HG03460 (cell line): ENCODE measurements around the gene TRIP6.
"Not testable (repeated sequence)": the region's sequence is repeated elsewhere in the genome, so short reads cannot be mapped to it uniquely, and the experiment has no call there.

ENCODE experiments used
- ATAC-seq: cut with Tn5 transposase; IDR thresholded peaks from one replicate; pipeline ENCODE4 v1.9.1; 2021; ENCODE audit not compliant: unreplicated experiment

TRIP6 gene

DNA sequence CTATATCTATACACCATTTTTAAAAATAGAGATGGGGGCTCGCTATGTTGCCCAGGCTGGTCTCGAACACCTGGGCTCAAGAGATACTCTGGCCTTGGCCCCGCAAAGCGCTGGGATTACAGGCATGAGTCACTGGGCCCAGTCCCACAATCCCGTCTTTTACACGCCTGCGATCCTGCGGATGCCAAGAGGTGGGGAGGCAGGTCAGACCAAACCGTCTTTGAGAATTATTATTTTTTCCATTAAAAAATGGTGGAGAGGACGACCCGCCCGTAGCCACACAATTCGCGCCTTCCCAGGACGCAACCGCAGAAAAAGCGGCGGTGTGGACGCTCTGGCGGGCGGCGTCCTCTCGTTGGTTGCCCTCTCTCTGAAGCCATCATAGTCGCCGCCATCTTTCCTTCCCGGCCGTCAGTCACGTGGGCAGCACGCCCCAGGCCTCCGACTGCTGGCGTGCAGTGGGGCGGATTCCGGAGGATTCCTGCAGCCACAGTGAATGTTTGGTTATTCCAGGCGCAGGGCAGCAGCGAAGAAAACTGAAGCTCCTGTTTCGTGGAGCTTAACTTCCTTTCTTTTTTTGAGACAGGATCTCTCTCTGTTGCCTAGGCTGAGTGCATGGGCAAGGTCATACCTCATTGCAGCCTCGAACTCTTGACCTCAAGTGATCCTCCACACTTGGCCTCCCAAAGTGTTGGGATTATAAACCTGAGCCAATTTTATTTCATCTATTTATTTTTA, 29.9 kb upstream of the TRIP6 start:
- peak; percentile 86 for ATAC-seq

DNA sequence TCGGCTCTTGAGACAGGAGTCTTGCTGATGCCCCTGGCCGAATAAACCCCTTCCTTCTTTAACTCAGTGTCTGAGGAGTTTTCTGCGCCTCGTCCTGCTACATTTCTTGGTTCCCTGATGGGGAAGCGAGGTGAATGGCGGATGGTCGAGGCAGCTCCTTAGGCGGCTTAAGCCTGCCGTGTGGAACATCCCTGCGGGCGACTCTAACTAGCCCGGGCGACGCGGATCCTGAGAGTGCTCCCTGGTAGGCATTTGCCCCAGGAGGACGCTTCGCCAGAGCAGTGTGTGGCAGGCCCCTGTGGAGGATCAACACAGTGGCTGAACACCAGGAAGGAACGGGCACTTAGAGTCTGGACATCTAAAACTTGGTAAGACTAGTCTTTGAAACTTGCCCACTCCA, 27.8 kb upstream of the TRIP6 start:
- no peak for ATAC-seq

DNA sequence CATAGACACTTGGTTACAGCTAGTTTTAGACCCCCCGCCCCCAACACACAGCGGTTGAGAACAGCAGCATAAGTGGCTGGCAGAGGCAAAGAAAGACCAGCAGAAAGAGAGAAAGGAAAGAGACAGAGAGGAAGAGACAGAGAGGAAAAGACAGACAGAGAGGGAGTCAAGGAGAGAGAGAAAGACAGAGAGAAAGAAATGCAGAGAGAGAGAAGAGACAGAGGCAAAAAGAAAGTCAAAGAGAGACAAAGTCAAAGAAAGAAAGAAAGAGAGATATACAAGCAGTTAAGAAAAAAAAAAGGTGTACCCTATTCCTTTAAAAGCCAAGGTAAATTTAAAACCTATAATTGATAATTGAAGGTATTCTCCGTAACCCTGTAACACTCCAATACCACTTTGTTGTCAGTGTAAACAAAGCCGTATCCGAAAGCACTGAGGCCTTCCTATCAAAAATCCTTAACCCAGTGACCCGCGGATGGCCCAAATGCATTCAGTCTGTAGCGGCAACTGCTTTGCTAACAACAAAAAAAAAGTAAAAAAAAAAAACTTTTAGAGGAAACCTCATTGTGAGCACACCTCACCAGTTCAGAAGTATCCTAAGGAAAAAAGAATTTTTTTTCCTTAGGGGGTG, 26.6 kb upstream of the TRIP6 start:
- no peak for ATAC-seq

DNA sequence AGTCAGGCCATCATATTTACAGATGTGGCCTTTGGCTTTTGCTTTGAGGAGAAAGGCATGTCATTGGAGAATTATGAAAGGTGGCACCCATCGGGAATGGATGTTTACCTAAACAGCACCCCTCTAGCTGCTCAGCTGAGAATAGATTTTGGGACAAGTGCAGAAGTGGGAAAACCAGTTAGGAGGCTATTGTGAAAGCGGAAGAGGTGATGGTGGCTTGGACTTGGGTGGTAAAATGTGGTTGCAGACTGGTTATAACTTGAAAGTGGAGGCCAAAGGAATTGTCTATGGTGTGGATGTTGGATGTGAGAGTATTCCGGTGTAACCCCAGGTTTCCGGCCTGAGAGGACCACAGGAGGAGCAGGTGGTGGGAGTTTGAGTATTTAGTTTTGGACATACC, 19.8 kb upstream of the TRIP6 start:
- ATAC-seq: no peak

DNA sequence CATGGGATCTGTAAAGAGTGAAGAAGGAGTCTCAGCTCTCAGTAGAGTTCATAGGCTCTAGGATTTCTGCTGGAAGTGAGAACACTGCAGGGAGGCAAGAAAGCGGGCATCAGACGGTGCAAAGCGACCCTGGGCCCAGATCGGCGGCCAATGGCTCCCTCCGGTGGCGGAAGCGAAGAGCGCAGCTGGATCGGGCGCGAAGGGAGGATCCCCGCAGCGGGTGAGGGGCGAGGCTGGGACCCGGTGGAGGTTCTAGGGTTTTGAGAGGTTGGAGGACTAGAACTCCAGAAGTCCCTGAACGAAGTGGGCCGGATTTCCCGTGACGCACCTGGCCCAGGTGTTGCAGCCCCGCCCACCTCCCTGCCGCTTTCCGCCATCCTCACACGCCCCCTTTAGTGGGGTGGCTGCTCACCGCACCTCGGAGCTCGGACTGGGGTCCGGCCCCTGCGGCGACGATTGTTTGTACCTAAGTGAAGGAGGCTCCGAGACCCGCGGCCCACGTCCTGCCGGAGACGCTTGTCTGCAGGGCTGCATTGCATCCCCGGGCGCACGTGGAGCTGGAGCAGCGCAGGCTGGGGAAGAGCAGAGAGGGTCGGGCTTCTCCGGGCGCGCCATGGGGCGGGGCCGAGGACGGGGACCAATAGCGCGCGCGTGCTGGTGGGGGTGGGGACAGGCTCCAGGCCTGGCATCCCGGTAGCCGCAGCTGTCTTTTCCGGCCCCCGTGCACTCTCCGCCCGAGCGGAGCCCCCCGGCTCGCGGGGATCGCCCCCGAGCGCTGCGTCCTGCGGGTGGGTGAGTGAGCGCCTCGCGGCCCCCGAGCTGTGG, 14.9 kb upstream of the TRIP6 start, which contains the start of gene SLC12A9:
Gene SLC12A9, plus strand, starts transcription at position 666 of the 825 bp plus-strand sequence. CDS start 1,485 bp downstream, outside the sequence.
- ATAC-seq: peak; percentile 86

DNA sequence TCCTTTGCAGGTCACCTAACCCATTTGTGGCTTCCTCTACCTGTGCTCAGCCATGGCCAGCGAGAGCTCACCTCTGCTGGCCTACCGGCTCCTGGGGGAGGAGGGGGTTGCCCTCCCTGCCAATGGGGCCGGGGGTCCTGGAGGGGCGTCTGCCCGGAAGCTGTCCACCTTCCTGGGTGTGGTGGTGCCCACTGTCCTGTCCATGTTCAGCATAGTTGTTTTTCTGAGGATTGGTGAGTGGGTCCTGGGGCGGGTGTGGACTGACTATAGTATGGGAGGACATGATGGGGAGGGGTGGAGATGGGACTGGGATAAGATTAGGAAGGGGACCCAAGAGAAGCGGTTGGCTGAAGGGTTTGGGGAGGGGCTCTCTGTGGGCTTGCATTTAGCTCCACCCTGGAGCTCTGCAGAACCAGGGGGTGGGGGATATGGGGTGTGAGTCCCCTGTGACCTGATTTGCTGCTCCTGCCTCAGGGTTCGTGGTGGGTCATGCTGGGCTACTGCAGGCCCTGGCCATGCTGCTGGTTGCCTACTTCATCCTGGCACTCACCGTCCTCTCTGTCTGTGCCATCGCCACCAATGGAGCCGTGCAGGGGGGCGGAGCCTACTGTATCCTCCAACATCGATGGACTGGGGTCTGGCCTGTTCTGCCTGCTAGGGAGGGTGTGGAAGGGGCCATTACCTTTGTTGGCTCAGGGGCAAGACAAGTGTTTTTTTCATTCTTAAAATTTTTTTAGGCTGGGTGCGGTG, 12.9 kb upstream of the TRIP6 start:
- no peak for ATAC-seq

DNA sequence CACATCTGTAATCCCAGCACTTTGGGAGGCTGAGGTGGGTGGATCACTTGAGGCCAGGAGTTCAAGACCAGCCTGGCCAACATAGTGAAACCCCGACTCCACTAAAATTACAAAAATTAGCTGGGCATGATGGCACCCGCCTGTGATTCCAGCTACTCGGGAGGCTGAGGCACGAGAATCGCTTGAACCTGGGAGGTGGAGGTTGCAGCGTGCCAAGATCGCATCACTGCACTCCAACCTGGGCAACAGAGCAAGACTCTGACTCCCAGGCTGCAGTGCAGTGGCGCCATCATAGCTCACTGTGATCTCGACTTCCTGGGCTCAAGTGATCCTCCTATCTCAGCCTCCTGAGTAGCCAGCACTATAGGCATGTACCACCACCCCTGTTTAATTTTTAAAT, 12.3 kb upstream of the TRIP6 start:
- not testable (repeated sequence) for ATAC-seq

DNA sequence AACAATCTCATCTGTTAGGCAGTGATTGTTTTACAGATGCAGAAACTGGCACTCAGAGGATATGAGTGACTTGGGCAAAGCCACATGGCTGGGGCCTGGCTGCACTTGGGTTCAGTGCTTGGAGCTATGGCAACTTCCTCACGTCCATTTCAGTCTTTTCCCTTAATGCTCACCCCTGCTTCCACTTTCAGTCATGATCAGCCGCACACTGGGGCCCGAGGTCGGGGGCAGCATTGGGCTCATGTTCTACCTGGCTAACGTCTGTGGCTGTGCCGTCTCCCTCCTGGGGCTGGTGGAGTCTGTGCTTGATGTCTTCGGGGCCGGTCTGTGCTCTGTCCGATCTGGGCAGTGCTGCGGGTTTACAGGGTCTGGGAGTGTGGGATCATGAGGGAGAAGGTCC, 11.7 kb upstream of the TRIP6 start:
- no peak for ATAC-seq

DNA sequence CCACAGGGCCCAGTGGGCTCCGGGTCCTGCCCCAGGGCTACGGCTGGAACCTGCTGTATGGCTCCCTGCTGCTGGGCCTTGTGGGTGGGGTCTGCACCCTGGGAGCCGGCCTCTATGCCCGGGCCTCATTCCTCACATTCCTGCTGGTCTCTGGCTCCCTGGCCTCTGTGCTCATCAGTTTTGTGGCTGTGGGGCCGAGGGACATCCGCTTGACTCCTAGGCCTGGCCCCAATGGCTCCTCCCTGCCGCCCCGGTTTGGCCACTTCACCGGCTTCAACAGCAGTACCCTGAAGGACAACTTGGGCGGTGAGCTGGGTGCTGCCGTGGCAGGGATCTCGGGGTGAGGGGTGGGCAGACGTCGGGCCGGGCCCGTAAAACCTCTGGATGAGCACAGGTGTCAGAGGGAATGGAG, 10.3 kb upstream of the TRIP6 start:
- ATAC-seq: no peak

DNA sequence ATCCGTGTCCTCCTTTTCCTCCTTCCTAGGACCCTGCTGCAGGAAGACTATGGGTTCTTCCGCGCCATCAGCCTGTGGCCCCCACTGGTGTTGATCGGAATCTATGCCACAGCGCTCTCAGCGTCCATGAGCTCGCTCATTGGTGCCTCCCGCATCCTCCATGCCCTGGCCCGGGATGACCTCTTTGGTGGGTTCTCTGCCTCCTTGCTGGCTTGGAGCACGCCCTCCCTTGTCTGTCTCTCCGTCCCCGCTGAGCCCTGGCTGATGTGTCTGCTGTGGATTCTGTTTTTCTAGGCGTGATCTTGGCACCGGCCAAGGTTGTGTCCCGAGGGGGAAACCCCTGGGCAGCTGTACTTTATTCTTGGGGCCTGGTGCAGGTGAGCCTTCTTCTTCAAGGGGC, 7.3 kb upstream of the TRIP6 start:
- no peak for ATAC-seq

DNA sequence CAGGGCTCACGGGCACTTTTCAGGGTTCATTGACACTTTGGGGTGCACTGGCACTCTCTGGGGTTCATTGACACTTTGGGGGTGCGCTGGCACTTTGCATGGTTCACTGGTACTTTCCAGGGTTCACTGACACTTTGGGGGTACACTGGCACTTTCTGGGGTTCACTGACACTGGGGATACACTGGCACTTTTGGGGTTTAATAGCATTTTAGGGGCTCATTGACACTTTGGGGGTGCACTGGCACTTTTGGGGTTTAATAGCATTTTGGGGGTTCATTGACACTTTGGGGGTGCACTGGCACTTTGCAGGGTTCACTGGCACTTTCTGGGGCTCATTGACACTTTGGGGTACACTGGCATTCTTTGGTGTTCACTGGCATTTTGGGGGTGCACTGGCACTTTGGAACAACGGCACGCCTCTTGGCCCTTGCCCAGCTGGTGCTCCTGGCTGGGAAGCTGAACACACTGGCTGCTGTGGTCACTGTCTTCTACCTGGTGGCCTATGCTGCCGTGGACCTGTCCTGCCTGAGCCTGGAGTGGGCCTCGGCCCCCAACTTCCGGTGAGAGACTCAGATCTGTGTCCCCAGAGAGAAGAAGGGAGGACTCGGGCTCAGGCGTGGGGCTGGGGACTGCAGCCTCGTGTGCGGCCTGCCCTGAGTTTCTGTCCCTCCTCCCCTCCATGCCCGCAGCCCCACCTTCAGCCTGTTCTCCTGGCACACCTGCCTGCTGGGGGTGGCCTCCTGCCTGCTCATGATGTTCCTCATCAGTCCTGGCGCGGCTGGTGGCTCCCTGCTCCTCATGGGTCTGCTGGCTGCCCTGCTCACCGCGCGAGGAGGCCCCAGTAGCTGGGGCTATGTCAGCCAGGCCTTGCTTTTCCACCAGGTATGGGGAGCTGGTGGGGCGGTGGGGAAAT, 6.2 kb upstream of the TRIP6 start:
- no peak for ATAC-seq

DNA sequence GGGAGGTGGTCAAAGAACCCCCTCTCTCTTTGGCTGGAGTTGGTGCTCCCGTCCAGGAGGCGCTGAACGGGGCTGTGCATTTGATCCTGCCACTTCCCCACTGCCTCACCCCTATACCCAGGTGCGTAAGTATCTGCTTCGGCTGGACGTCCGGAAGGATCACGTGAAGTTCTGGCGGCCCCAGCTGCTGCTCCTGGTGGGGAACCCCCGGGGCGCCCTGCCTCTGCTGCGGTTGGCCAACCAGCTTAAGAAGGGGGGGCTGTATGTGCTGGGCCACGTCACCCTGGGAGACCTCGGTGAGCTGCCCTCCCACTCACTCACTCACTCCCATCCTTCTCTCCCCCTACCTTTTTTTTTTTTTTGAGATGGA, 5.6 kb upstream of the TRIP6 start:
- ATAC-seq: no peak

DNA sequence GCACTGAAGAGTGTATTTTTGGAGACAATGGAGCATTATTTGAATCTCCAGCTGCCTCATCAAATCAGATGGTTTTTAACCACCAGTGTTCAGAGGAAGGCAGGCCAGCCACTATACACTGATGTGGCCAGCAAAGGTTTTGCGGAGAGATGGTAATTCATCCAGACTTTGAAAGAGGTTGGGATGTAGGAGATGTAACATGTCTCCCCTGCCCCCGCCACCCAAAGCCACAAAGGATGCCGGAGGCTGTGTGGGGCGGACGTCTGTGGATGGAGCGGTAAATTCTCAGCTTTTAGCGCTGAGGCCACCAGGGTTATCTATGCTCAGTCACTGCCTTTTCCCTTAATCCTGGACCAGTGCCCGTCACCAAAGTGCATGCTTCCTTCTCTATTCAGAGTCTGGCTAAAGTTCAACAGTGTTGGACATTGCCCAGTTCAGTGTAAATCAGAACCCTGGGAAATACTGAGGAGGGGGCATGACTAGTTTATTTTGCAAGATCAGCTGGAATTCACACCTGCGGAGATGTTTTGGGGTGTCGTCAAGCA, 3.7 kb upstream of the TRIP6 start:
- ATAC-seq: no peak

DNA sequence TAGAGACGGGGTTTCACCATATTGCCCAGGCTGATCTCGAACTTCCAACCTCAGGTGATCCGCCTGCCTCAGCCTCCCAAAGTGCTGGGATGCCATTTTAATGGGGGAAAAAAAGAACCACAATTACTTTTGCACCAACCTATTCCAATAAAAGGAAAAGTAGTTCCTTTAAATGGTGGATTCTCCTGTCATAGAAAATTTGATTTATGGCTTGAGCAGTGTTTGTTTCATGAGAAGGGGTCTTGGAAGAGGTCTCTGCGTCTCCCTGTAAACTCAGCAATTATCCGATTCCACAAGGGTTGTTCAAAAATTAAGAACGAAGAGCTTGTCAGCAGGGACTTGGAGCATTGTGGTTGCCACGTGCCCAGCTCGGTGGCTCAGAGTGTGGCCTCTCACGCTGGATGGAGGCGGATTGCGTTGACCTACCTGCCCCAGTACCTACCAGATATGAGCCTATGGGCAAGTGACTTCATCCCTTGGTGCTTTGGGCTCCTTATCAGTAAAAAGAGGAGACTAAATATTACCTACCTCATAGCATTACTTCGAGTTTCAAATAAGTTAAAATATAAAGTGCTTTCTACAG, 2.8 kb upstream of the TRIP6 start:
- ATAC-seq: no peak

DNA sequence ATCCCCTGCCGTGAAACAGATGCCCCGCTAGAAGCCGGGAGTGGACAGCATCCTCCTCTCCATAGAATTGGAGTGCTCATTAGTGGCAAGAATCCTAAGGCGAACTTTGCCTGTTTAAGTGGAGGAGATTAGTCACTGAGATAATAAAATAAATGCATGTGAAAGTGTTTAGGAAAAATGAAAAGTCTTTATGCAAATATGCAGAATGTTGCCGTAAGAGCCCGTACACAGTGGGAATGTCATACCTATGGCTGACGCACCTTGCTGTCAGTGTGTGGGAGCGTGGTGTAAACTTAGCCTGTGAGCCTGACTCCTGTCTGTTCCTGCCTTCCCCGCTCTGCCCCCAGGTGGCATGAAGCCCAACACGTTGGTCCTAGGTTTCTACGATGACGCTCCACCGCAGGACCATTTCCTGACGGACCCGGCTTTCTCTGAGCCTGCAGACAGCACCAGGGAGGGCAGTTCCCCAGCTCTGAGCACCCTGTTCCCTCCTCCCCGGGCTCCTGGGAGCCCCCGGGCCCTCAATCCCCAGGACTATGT, 1.7 kb upstream of the TRIP6 start:
- ATAC-seq: no peak

DNA sequence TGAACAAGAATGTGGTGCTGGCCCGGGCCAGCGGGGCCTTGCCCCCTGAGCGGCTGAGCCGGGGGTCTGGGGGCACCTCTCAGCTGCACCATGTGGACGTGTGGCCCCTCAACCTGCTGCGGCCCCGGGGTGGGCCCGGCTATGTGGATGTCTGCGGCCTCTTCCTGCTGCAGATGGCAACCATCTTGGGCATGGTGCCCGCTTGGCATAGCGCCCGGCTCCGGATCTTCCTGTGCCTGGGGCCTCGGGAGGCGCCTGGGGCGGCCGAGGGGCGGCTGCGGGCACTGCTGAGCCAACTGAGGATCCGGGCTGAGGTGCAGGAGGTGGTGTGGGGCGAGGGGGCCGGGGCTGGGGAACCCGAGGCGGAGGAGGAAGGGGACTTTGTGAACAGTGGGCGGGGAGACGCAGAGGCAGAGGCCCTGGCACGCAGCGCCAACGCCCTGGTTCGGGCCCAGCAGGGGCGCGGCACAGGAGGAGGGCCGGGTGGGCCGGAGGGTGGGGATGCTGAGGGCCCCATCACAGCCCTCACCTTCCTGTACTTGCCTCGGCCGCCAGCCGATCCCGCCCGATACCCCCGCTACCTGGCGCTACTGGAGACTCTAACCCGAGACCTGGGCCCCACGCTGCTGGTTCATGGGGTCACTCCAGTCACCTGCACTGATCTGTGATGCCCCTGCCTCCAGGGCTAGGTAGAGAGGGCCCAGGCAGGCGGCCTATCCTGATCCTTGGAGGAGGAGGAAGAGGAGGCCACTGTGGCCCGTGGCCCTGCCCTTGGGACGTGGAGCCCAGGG, 1.1 kb upstream of the TRIP6 start:
- ATAC-seq: no peak

DNA sequence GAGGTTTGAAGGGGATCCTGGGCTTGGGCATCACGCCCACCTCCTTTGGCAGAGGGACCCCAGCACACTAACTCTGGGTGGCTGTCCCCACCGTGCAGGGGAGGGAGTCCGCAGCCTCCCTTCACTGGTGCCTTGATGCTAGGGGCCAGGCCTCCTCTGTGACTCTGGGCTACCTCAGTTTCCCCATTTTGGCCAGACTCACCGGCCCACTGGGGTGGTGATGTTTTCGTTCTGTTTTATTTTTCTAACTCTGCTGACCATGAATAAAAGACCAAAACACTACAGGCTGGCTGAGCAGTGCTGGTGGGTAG, 503 bp upstream of the TRIP6 start:
- no peak for ATAC-seq

DNA sequence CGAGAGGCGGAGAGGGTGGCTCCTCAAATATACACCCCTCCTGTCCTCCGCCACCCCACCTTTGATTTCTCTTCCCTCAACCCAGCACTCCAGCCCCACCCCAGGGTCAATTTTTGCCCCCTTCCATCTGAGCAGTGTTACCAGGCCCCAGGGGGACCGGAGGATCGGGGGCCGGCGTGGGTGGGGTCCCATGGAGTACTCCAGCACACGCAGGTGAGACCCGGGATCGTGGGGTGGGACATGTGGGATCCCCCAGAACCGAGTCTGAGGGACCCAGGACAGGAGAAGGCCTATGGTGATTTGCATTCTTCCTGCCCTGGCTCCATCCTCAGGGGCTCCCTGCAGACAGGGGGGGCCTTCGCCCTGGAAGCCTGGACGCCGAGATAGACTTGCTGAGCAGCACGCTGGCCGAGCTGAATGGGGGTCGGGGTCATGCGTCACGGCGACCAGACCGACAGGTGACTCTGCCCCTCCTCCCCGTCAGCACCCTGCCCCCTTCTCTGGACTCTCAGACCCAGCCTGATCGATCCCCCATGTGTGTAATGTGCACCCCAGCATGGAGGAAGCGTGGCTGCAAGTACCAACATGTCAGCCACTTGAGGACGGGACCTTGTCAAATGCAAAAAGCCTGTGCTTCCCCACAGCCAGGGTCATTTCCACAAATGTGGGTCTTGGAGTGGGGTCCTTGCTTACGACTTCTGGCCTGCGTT, 744 bp downstream of the TRIP6 start:
- ATAC-seq: no peak
